Bronchial epithelial cell (primary cell): ENCODE measurements around the gene ARHGAP45. TPM values are rescaled to one million over a fixed set of nuclear protein-coding genes. Genes with fewer than 3 reads are reported as not detected.

Experiments
- DNase-seq: peaks from one replicate; pipeline ENCODE4 v3.0.0-alpha.2; 2010; ENCODE audit warnings: low read depth
- FAIRE-seq: peaks from 2 replicates; lab custom pipeline; 2011; peaks lifted over from hg19 to GRCh38; lab: Jason Lieb, UNC
- H3K27me3 ChIP-seq: 2 replicates; pipeline ENCODE4 v1.5.1; 2011; ENCODE audit warnings: low read length; ENCODE audit not compliant: control insufficient read depth, insufficient read depth
- H3K36me3 ChIP-seq: 2 replicates; pipeline ENCODE4 v1.5.1; 2011; ENCODE audit warnings: low read length; ENCODE audit not compliant: control insufficient read depth, insufficient read depth
- H3K4me3 ChIP-seq: 2 replicates; pipeline ENCODE4 v1.5.1; 2011; ENCODE audit warnings: mild to moderate bottlenecking, low read depth, low read length, control low read depth
- CTCF ChIP-seq: IDR thresholded peaks from 2 replicates; pipeline ENCODE4 v1.5.1; 2011; ENCODE audit warnings: mild to moderate bottlenecking, moderate library complexity, low read length, control low read depth, inconsistent platforms; ENCODE audit not compliant: insufficient read depth, severe bottlenecking
- total RNA-seq: library from RNA; depleted of rRNA; stranded (reverse); fragments of >200 nt; gene quantifications from 2 replicates; pipeline ENCODE4 v1.2.1, GENCODE V29; 2014

The ARHGAP45 gene
- total RNA-seq, 1 donor from 2014 or later = 11.8 TPM

GRCh38 chr19:1027650-1028061, 39.3 kb upstream of the ARHGAP45 start:
- no peak for FAIRE-seq
- Histone ChIP-seq H3K27me3 (no peaks in the 10 kb centered on the region), H3K36me3 (peaks cover 14% of the 10 kb centered on the region), H3K4me3 (peak overlapping the region; percentile 96)
- peak; percentile 16 for DNase-seq
- TF ChIP-seq CTCF = no peak

DNA sequence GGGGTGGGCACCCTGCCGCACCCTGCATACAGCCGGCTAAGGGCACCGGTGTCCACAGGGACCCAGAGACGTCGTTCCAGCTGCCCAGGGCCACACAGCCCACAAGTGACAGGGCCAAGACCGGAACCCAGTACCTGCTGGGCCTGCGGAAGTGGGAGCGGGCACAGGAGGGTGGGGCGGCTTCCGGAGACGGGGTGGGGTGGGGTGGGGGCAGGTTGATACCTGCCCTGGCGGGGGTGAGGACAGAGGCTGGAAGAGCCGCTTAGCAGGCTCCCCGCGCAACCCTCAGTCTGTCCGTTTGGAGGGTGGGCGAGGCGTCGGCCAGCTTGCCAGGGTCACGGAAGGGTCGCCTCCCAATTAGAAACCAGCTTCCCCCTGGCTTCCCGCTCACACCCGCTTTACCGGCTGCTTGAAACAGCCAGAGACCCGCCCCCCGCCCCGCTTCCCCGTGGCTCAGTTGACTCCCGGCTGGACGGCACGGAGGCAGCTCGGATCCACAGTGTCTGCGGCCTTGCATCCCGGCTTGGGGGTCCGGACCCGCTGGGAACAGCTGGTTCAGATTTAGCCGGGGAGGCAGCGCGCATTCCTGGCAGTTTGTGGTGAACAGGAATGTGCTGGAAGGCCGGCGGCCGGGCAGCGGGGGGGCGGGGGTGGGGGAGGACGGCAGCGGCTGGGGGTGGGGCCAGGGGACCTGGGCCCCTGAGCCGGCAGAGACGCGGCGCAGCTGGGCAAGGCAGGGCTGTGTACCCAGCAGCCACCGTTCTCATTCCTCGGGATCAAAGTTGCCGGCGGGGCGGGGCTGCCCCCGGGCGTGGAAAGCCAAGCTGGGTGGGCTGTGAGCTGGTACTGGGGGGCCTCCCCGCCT, 38.7 kb upstream of the ARHGAP45 start:
- peaks cover 14% of the 10 kb centered on the region for H3K36me3 ChIP-seq
- no peaks in the 10 kb centered on the region for H3K27me3 ChIP-seq
- H3K4me3 ChIP-seq = peak overlapping the region; percentile 96
- DNase-seq = peak; percentile 67
- FAIRE-seq = no peak
- no peak for TF ChIP-seq CTCF

DNA sequence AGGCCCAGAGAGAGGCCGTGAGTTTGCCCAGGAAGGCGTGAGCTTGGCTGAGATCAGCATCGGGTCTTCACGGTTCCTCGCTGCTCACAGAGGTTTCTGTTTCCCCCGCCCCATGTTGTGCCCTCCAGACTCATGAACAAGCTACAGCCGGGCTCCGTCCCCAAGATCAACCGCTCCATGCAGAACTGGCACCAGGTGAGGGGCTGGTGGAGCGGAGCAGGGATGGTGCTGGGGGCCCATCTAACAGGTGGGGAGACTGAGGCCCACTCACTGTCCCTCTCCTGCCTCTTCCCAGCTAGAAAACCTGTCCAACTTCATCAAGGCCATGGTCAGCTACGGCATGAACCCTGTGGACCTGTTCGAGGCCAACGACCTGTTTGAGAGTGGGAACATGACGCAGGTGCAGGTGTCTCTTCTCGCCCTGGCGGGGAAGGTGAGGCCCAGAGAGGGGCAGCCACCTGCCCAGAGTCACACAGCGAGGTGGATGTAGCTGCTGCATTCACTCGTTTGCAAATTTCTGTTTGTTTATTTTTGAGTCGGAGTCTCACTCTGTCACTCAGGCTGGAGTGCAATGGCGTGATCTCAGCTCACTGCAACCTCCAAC, 34.6 kb upstream of the ARHGAP45 start:
- H3K4me3 ChIP-seq = no peak overlapping the region
- H3K27me3 ChIP-seq = no peaks in the 10 kb centered on the region
- DNase-seq (no peak), FAIRE-seq (no peak)
- peaks cover 27% of the 10 kb centered on the region for H3K36me3 ChIP-seq
- no peak for TF ChIP-seq CTCF

DNA sequence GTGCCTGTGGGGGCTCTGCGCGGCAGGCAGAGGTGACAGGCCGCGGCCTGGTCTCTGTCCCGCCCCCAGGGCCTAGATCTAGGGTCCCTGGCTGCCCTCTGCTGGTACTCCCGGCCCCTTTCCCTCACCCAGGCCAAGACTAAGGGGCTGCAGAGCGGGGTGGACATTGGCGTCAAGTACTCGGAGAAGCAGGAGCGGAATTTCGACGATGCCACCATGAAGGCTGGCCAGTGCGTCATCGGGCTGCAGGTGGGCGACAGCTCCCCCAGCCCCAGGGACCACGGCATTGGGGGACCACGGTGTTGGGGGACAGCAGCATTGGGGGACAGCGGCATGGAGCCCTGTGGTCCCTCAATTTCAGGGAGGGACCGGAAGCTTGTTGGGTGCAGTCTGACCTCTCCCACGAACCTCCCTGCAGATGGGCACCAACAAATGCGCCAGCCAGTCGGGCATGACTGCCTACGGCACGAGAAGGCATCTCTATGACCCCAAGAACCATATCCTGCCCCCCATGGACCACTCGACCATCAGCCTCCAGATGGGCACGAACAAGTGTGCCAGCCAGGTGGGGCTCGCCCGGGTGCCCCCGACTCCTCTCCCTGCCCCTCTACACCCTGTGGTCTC, 30.9 kb upstream of the ARHGAP45 start:
- Histone ChIP-seq H3K27me3 (no peaks in the 10 kb centered on the region), H3K4me3 (no peak overlapping the region), H3K36me3 (peaks cover 26% of the 10 kb centered on the region)
- FAIRE-seq (no peak), DNase-seq (no peak)
- TF ChIP-seq CTCF = no peak

- DNase-seq (no peak), FAIRE-seq (no peak)
- TF ChIP-seq CTCF = no peak
Observed at GRCh38 chr19:1037621-1038064, 29.3 kb upstream of the ARHGAP45 start.

More at GRCh38 chr19:1037621-1038064, 29.3 kb upstream of the ARHGAP45 start:
- H3K36me3 ChIP-seq = peaks cover 20% of the 10 kb centered on the region
- H3K4me3 ChIP-seq = no peak overlapping the region
- no peaks in the 10 kb centered on the region for H3K27me3 ChIP-seq
